HL-60 (cell line): ENCODE measurements around the gene ATP11B.

Experiments used
- CTCF ChIP-seq: IDR thresholded peaks from one replicate; pipeline ENCODE4 v1.5.1; 2011; ENCODE audit warnings: low read length, control low read depth, inconsistent platforms; ENCODE audit not compliant: insufficient read depth
- GABPA ChIP-seq: IDR thresholded peaks from 2 replicates; pipeline ENCODE4 v1.6.1; 2012; ENCODE audit warnings: low read depth
- POLR2AphosphoS5 ChIP-seq: IDR thresholded peaks from 2 replicates; pipeline ENCODE4 v1.6.1; 2012; ENCODE audit warnings: low read depth

DNA sequence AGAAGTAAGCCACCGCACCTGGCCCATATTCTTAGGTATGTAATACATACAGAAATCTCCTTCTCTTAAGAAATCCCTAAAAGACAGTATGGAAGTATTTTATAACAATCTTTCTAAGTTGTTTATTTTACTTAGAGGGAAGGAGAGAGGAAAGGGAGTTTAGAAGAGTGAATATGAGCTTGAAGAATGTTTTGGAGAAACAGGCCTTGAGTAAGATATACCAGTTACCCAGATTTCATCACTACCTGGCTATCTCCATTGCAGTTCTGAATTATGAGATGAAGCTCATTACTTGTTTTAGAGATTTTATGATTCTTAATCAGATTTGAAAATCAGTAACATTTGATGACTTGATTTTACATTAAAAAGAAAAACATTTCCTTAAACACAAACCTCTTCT is 115.2 kb downstream of the ATP11B start:
- TF ChIP-seq GABPA (no peak), CTCF (no peak), POLR2AphosphoS5 (no peak)
